ENCODE data around the gene TRIM66.
A peak's percentile ranks its signal among the peaks of the same experiment; 100 is the strongest.

TRIM66 gene

GRCh38 chr11:8728563-8728962 is 46.1 kb upstream of the TRIM66 start:
- peak; percentile 29 for DNase-seq (ENCODE audit: low read depth)
- TF ChIP-seq MYC (IDR thresholded peaks at IDR 0.05; ENCODE audit: low read depth, low read length) = no peak
- no peak for TF ChIP-seq POLR2A (IDR thresholded peaks at IDR 0.05; ENCODE audit: extremely low read depth, insufficient read length)
- no peak for TF ChIP-seq CTCF (IDR thresholded peaks at IDR 0.05; ENCODE audit: low read depth, low read length)
- TF ChIP-seq MAX (IDR thresholded peaks at IDR 0.05; ENCODE audit: low read depth, low read length) = no peak

GRCh38 chr11:8726395-8726794 is 43.9 kb upstream of the TRIM66 start:
- no peak for DNase-seq (ENCODE audit: low read depth)
- TF ChIP-seq POLR2A (IDR thresholded peaks at IDR 0.05; ENCODE audit: extremely low read depth, insufficient read length) (no peak), MAX (IDR thresholded peaks at IDR 0.05; ENCODE audit: low read depth, low read length) (no peak), CTCF (IDR thresholded peaks at IDR 0.05; ENCODE audit: low read depth, low read length) (no peak), MYC (IDR thresholded peaks at IDR 0.05; ENCODE audit: low read depth, low read length) (no peak)
- H3K4me3 ChIP-seq (ENCODE audit: low read depth, low read length) = no peak overlapping the region

More at GRCh38 chr11:8728563-8728962, 46.1 kb upstream of the TRIM66 start:
- H3K4me3 ChIP-seq (ENCODE audit: low read depth, low read length) = no peak overlapping the region

- DNase-seq (ENCODE audit: low read depth) = no peak
- TF ChIP-seq CTCF (IDR thresholded peaks at IDR 0.05; ENCODE audit: low read depth, low read length) = no peak
- H3K4me3 ChIP-seq (ENCODE audit: low read depth, low read length) = no peak overlapping the region
These were observed 42.2 kb upstream of the TRIM66 start for GRCh38 chr11:8724682-8725081.

GRCh38 chr11:8723711-8724110 is 41.2 kb upstream of the TRIM66 start:
- no peak for DNase-seq (ENCODE audit: low read depth)
- TF ChIP-seq MYC (IDR thresholded peaks at IDR 0.05; ENCODE audit: low read depth, low read length) (no peak), CTCF (IDR thresholded peaks at IDR 0.05; ENCODE audit: low read depth, low read length) (no peak), MAX (IDR thresholded peaks at IDR 0.05; ENCODE audit: low read depth, low read length) (no peak), POLR2A (IDR thresholded peaks at IDR 0.05; ENCODE audit: extremely low read depth, insufficient read length) (no peak)

GRCh38 chr11:8722809-8723208 is 40.3 kb upstream of the TRIM66 start:
- no peak for DNase-seq (ENCODE audit: low read depth)
- H3K4me3 ChIP-seq (ENCODE audit: low read depth, low read length) = no peak overlapping the region
- TF ChIP-seq MAX (IDR thresholded peaks at IDR 0.05; ENCODE audit: low read depth, low read length) = no peak
- no peak for TF ChIP-seq POLR2A (IDR thresholded peaks at IDR 0.05; ENCODE audit: extremely low read depth, insufficient read length)
- TF ChIP-seq CTCF (IDR thresholded peaks at IDR 0.05; ENCODE audit: low read depth, low read length) = no peak
- no peak for TF ChIP-seq MYC (IDR thresholded peaks at IDR 0.05; ENCODE audit: low read depth, low read length)

More at GRCh38 chr11:8723711-8724110, 41.2 kb upstream of the TRIM66 start:
- no peak overlapping the region for H3K4me3 ChIP-seq (ENCODE audit: low read depth, low read length)

Measured in NB4 (cell line).